GM23338 (cell line): Measurements from ENCODE around the gene IL12B. TPM values are rescaled to one million over a fixed set of nuclear protein-coding genes. Genes with fewer than 3 reads are reported as not detected.

Experiments used
- ATAC-seq: fragments of 200-7000 bp; cut with Tn5 transposase; 3 replicates; pipeline ENCODE4 v1.9.1; 2020
- DNase-seq: peaks from one replicate; pipeline ENCODE4 v3.0.0-alpha.2; 2015; ENCODE audit warnings: low spot score
- H2AFZ ChIP-seq: fragments of 200-600 bp; sonication (generic); 2 replicates; pipeline ENCODE4 v1.8.0; 2016; ENCODE audit warnings: antibody characterized with exemption, mild to moderate bottlenecking, moderate library complexity
- H3F3A ChIP-seq: fragments of 200-600 bp; sonication (generic); replicated peaks from 2 replicates; pipeline ENCODE4 v1.8.0; 2017; ENCODE audit warnings: antibody characterized with exemption, mixed run types, low read depth
- H3K27ac ChIP-seq: fragments of 200-600 bp; sonication (generic); 2 replicates; pipeline ENCODE4 v1.6.1; 2016; ENCODE audit warnings: low read depth
- H3K27me3 ChIP-seq: fragments of 200-600 bp; sonication (generic); 2 replicates; pipeline ENCODE4 v1.8.0; 2016; ENCODE audit warnings: mild to moderate bottlenecking, mixed run types, moderate library complexity; ENCODE audit not compliant: insufficient read depth
- H3K36me3 ChIP-seq: fragments of 200-600 bp; sonication (generic); 2 replicates; pipeline ENCODE4 v1.8.0; 2016; ENCODE audit warnings: mild to moderate bottlenecking; ENCODE audit not compliant: insufficient read depth
- H3K4me1 ChIP-seq: fragments of 200-600 bp; sonication (generic); 2 replicates; pipeline ENCODE4 v1.8.0; 2016; ENCODE audit warnings: mild to moderate bottlenecking, moderate library complexity; ENCODE audit not compliant: insufficient read depth
- H3K4me2 ChIP-seq: fragments of 200-600 bp; sonication (generic); 2 replicates; pipeline ENCODE4 v1.7.1; 2017; ENCODE audit warnings: mixed run types
- H3K4me3 ChIP-seq: fragments of 200-600 bp; sonication (generic); 2 replicates; pipeline ENCODE4 v1.6.1; 2016; ENCODE audit warnings: mixed run types
- H3K79me2 ChIP-seq: fragments of 200-600 bp; sonication (generic); replicated peaks from 2 replicates; pipeline ENCODE4 v1.8.0; 2017; ENCODE audit warnings: mild to moderate bottlenecking; ENCODE audit not compliant: insufficient read depth
- H3K9me2 ChIP-seq: fragments of 200-600 bp; sonication (generic); 2 replicates; pipeline ENCODE4 v1.8.0; 2017; ENCODE audit not compliant: insufficient read depth
- H4K20me1 ChIP-seq: fragments of 200-600 bp; sonication (generic); replicated peaks from 2 replicates; pipeline ENCODE4 v1.8.0; 2017; ENCODE audit warnings: mild to moderate bottlenecking; ENCODE audit not compliant: insufficient read depth
- H3K27ac Mint-ChIP-seq: 2 replicates; pipeline ENCODE4 v1.8.0; 2020; ENCODE audit warnings: inconsistent platforms, mild to moderate bottlenecking, moderate library complexity, mixed read lengths
- H3K27me3 Mint-ChIP-seq: 3 replicates; pipeline ENCODE4 v1.8.0; 2022; ENCODE audit warnings: low read depth, mild to moderate bottlenecking, moderate library complexity, mixed read lengths, inconsistent platforms; ENCODE audit not compliant: insufficient read depth, poor library complexity
- H3K36me3 Mint-ChIP-seq: 3 replicates; pipeline ENCODE4 v1.8.0; 2021; ENCODE audit warnings: low read depth, mild to moderate bottlenecking, inconsistent platforms, moderate library complexity, mixed read lengths
- H3K4me1 Mint-ChIP-seq: 3 replicates; pipeline ENCODE4 v1.8.0; 2020; ENCODE audit warnings: mild to moderate bottlenecking, inconsistent platforms, mixed read lengths
- H3K4me3 Mint-ChIP-seq: 3 replicates; pipeline ENCODE4 v1.8.0; 2021; ENCODE audit warnings: moderate library complexity, mild to moderate bottlenecking, inconsistent platforms, mixed read lengths
- H3K9me3 Mint-ChIP-seq: 3 replicates; pipeline ENCODE4 v1.8.0; 2020; ENCODE audit warnings: moderate library complexity, mild to moderate bottlenecking, inconsistent platforms, mixed read lengths
- CTCF ChIP-seq, 2 experiments: fragments of 200-600 bp in 1 of 2; sonication (generic) in 1 of 2; conservative IDR thresholded peaks; 2 replicates each; pipeline versions ENCODE4 v1.5.1 to v1.6.1; 2016 to 2017; ENCODE audit warnings: antibody characterized with exemption in 2 of 2, low read depth in 2 of 2, mild to moderate bottlenecking in 2 of 2, moderate library complexity in 1 of 2
- ETS1 ChIP-seq: IDR thresholded peaks from 2 replicates; pipeline ENCODE4 v1.6.1; 2016; ENCODE audit warnings: antibody characterized with exemption
- JUNB ChIP-seq: IDR thresholded peaks from one replicate; pipeline ENCODE4 v1.6.1; 2016; ENCODE audit warnings: antibody characterized with exemption; ENCODE audit not compliant: unreplicated experiment
- NANOG ChIP-seq: IDR thresholded peaks from 2 replicates; pipeline ENCODE4 v1.6.1; 2016; ENCODE audit warnings: antibody characterized with exemption, borderline replicate concordance
- STAT1 ChIP-seq: IDR thresholded peaks from one replicate; pipeline ENCODE4 v1.6.1; 2016; ENCODE audit warnings: antibody characterized with exemption; ENCODE audit not compliant: unreplicated experiment
- ZNF114 ChIP-seq: fragments of 250-450 bp; sonication (Bioruptor Pico); IDR thresholded peaks from 2 replicates; pipeline ENCODE4 v1.5.0; 2020; ENCODE audit warnings: mild to moderate bottlenecking, moderate library complexity
- ZNF462 ChIP-seq: fragments of 250-450 bp; sonication (Bioruptor Pico); IDR thresholded peaks from 2 replicates; pipeline ENCODE4 v1.5.0; 2020; ENCODE audit warnings: mild to moderate bottlenecking, moderate library complexity
- polyA plus RNA-seq: library from polyadenylated mRNA; unstranded; fragments of >200 nt; fragmentation: Nextera tagmentation; extraction: Ambion mirVana; gene quantifications from 2 replicates; pipeline ENCODE4 v1.2.1, GENCODE V29; 2016
- total RNA-seq: library from RNA; depleted of rRNA; stranded (reverse); fragments of >200 nt; shearing (Covaris generic); gene quantifications from 2 replicates; pipeline ENCODE4 v1.2.3, GENCODE V29; 2014

The IL12B gene
- total and polyA plus RNA-seq, 2 experiments from 2014 or later: not detected

GRCh38 chr5:159331093-159331973 lies 1.0 kb upstream of the IL12B start:
- H3K27ac ChIP-seq: no peak overlapping the region
- H4K20me1 ChIP-seq: no peaks in the 10 kb centered on the region; the same call in 1 of the 2 replicates
- no peaks in the 10 kb centered on the region for H3K79me2 ChIP-seq
- peaks cover 4% of the 10 kb centered on the region for H3K4me1 ChIP-seq
- H3K27me3 Mint-ChIP-seq: peaks cover 6% of the 10 kb centered on the region
- peak overlapping the region; percentile 77 for H3K4me3 Mint-ChIP-seq
- peak; percentile 94 for ATAC-seq
- TF ChIP-seq STAT1: no peak
- peak; percentile 73 to 79 for TF ChIP-seq CTCF (conservative IDR thresholded peaks at IDR 0.05; ENCODE audit: low read depth in 2 of 2)
- no peaks in the 10 kb centered on the region for H3K27me3 ChIP-seq
- peak overlapping the region; percentile 73 for H3K4me3 ChIP-seq
- no peaks in the 10 kb centered on the region for H3K36me3 ChIP-seq
- H3F3A ChIP-seq: no peaks in the 10 kb centered on the region
- DNase-seq: peak; percentile 71
- no peak overlapping the region for H3K27ac Mint-ChIP-seq
- H2AFZ ChIP-seq: peak overlapping the region; percentile 98
- H3K36me3 Mint-ChIP-seq: no peaks in the 10 kb centered on the region
- H3K9me3 Mint-ChIP-seq: no peaks in the 10 kb centered on the region
- H3K9me2 ChIP-seq: no peaks in the 10 kb centered on the region
- H3K4me1 Mint-ChIP-seq: peaks cover 10% of the 10 kb centered on the region
- peak overlapping the region; percentile 85 for H3K4me2 ChIP-seq

- no peak for ATAC-seq
- H3K27me3 Mint-ChIP-seq: peaks cover 2% of the 10 kb centered on the region
- Histone ChIP-seq H3K79me2 (no peaks in the 10 kb centered on the region), H3K36me3 (no peaks in the 10 kb centered on the region), H3F3A (no peaks in the 10 kb centered on the region), H3K27ac (no peak overlapping the region), H4K20me1 (no peaks in the 10 kb centered on the region), H3K4me2 (no peak overlapping the region), H2AFZ (no peak overlapping the region), H3K9me2 (no peaks in the 10 kb centered on the region), H3K4me1 (no peaks in the 10 kb centered on the region), H3K27me3 (no peaks in the 10 kb centered on the region), H3K4me3 (no peak overlapping the region)
- no peak overlapping the region for H3K4me3 Mint-ChIP-seq
- H3K4me1 Mint-ChIP-seq: no peaks in the 10 kb centered on the region
- H3K27ac Mint-ChIP-seq: no peak overlapping the region
- no peaks in the 10 kb centered on the region for H3K9me3 Mint-ChIP-seq
- no peaks in the 10 kb centered on the region for H3K36me3 Mint-ChIP-seq
- no peak for DNase-seq
- TF ChIP-seq CTCF (conservative IDR thresholded peaks at IDR 0.05; ENCODE audit: low read depth in 2 of 2): no peak
- TF ChIP-seq ZNF462: no peak
- no peak for TF ChIP-seq ZNF114 (CRISPR knock-in tag)
- no peak for TF ChIP-seq ETS1
- no peak for TF ChIP-seq NANOG
- TF ChIP-seq JUNB: no peak
These were observed 5.3 kb downstream of the IL12B start for GRCh38 chr5:159324986-159325385.
